Adipose tissue (tissue), 3 donors: ENCODE results near the gene IL36A. TPM values are rescaled to one million over a fixed set of nuclear protein-coding genes. Genes with fewer than 3 reads are reported as not detected.

Experiments
- H3K27ac ChIP-seq: one replicate; pipeline ENCODE4 v1.5.1; 2013; ENCODE audit warnings: low read depth, low read length
- WGBS, 3 donors: extraction: QIAGEN DNeasy Blood & Tissue Kit; methylation state at CpG; one replicate each; pipeline ENCODE4 v1.1.7; 2013; 5-methylcytosine and 5-hydroxymethylcytosine counted together
- polyA plus RNA-seq, 3 donors: library from polyadenylated mRNA; stranded (reverse); fragments of 200-250 nt; gene quantifications; one replicate each; pipeline ENCODE4 v1.2.3, GENCODE V29; 2013
- donor health status: healthy with polysubstance abuse.
- donor health status: Bipolar disorder and iron deficiency.
- donor health status: healthy.

Gene IL36A
- polyA plus RNA-seq, 3 donors: 0.45 TPM; not detected in 2

DNA sequence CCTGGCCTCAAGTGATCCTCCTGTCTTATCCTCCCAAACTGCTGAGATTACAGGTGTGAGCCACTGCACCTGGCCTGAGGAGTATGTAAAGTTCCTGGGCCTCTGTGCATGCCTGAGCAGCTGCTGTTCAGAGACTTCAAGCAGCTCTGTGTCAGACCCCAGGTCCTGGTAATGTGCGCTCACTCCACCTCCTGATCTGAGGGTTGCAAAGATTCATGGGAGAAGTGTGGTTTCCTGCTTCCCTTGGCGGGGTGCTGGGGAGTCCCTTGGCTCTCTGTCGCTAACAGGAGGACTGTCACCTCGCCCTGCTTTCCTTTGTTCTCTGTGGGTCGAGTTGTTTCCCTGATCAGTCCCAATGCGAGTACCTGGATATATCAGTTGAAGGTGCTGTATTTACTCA is 8.6 kb upstream of the IL36A start:
- WGBS, 3 donors: 63 to 81% (median 69%) methylated on average over 6 of the region's 6 CpGs
- no peak overlapping the region for H3K27ac ChIP-seq

DNA sequence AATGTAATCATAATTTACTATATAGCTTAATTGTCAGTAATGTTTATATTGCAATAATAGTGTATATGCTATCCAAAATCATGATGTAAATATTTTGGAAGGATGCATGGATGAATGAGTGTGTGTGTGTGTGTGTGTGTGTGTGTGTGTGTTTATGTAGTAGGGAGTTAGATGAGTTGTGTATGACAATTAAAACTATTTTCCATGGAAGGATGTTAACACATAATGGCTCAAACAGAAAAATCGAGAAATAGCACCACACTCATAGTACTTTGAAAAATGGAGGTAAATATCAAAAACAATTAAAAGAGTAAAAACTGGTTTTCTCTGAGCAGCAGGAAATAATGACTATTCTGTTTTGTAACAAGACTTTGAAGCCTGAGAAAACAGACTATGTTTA is 8.1 kb upstream of the IL36A start:
- 80 to 86% (median 85%) methylated on average over 1 of the region's 1 CpG for WGBS, 3 donors
- no peak overlapping the region for H3K27ac ChIP-seq

DNA sequence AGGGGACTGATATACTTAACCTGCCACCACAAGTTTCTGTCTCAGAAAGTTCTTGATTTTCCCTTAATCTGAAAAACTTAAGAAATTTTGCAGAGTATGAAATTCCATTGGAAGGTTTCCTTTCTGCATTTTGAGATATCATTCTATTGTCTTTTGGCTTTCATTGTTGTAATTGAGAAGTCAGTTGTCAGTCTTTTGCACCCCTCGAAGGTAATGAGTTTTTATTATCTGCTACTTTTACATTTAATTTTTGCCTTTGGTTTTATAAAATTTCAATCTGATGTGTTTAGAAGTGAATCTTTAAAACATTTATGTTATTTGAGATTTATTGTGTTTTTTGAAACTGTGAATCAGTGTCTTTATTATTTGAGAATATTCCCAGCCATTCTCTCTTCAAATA is 4.8 kb upstream of the IL36A start:
- 59 to 88% (median 78%) methylated on average over 1 of the region's 1 CpG for WGBS, 3 donors
- H3K27ac ChIP-seq: no peak overlapping the region

DNA sequence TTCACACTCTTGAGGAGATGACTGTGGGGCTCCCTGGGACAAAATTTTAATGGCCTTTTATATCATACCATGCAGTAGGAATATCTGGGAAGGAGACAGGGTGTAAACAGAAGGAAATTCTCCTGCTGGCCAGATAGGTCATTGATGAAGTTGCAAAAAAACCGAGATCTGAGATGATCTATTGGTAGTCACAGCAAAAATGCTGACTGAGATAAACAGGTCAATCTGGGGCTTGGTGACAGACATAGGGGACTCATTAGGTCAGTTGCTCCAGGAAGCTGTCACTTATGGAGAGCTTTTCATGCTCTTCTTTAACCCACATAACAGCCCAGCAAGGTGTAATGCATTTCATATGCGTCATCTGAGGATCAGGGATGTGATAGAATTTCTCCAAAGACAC is 2.6 kb upstream of the IL36A start:
- WGBS, 3 donors: 69 to 82% (median 77%) methylated on average over 2 of the region's 2 CpGs

DNA sequence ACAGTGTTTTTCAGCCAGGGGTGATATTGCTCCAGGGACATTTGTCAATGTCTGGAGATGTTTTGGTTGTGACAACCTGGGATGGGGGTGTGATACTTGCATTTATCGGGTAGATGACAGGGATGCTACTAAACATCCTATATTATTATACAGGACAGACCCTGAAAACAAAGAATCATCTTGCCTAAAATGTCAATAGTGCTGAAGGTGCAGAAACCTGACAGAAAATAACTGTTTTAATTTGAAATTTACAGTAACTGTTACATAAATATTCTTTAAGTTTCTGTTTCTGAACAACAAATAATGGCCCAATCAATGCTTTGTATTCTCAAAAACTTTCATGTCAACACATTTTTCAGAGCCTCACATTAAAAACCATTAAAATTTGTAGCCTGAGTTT is 2.0 kb downstream of the IL36A start:
- no peak overlapping the region for H3K27ac ChIP-seq
- WGBS, 3 donors: 80 to 90% (median 85%) methylated on average over 1 of the region's 1 CpG

More for the DNA sequence above, 2.6 kb upstream of the IL36A start:
- no peak overlapping the region for H3K27ac ChIP-seq

DNA sequence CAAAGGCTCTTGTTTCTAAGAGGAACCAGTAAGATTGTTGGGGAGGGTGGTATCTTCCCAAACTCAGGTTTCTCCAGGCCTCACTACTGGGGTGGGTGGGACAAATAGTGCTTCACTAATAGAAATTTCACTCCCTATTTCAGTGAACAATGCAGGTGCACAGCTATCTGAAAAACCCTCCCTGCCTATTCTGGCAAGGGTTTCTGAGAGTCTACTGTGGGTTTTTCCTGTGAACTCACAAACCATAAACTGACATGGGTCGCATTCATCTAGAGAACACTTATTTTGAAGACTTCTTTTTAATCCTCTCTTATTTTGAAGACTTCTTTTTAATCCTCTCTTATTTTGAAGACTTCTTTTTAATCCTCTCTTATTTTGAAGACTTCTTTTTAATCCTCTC is 4.4 kb downstream of the IL36A start:
- H3K27ac ChIP-seq: no peak overlapping the region
- whole genome bisulfite sequencing, 3 donors: 69 to 79% (median 77%) methylated on average over 1 of the region's 1 CpG

DNA sequence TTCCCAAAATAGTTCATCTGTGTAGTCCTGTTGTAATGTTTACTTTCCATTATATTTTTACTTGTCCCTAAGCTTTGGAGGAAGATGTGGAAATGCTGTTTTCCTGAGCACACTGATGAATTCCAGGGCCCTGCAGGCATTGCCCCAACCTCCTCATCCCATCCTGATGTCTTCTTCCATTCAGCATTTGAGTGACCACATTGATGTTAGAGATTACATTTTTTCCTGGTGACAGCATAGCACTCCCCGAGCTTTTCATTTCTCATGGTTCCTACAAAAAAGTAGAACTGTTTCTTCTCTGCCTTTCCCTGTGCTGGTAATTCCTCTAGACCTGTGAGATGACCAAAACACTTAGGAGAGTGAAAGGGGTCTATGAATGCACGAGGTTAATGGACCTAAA is 4.8 kb downstream of the IL36A start:
- 41 to 55% (median 49%) methylated on average over 2 of the region's 2 CpGs for WGBS, 3 donors
- no peak overlapping the region for H3K27ac ChIP-seq

DNA sequence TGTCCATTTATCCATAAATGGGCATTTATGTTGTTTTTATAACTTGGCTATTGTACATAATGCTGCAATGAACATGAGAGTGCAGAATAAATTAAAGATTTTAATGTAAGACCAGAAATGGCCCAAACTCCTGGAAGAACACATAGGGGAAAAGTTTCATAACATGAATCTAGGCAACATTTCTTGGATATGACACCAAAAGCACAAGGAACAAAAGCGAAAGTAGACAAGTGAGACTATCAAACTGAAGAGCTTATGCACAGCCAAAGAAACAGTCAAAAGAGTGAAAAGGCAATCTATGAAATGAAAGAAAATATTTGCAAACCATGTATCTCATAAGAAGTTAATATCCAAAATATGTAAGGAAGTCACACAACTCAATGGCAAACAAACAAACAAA is 5.8 kb downstream of the IL36A start:
- 87 to 100% (median 96%) methylated on average over 1 of the region's 1 CpG for WGBS, 3 donors
- no peak overlapping the region for H3K27ac ChIP-seq

DNA sequence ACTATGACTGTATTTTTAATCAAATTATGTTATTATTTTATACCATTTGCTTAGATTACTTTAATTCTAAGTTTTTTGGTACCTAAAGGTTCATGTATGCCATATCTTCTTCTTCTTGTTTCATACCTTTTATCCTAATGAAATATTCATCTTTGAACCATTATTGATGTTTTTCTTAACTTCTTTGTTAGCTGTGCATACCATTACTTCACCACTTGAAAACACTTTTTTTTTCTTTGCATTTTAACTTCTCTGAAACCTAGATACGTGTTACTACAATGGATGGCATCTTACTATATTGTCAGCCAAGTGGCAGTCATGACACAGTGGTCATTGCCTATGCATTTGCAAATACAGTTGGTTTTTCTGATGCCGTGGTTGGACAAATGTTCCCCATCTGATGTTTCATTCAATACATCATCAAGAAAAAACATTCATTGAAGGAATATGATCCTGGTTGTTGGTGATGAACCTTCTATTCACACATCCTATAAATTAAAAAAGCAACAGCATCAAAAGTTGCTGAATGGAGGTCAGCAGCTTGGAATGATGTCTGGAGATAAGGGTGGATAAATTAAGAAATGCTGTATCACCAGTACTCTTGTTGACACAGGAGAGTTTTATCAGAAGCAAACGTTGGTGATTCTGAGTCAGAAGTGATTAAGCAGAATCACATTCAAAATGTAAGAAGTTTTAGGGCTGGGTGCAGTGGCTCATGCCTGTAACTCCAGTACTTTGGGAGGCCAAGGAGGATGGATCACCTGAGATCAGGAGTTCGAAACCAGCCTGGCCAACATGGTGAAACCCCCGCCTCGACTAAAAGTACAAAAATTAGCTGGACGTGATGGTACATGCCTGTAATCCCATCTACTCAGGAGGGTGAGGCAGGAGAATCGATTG is 7.4 kb downstream of the IL36A start:
- 73 to 79% (median 77%) methylated on average over 8 of the region's 8 CpGs for WGBS, 3 donors
- H3K27ac ChIP-seq: no peak overlapping the region

DNA sequence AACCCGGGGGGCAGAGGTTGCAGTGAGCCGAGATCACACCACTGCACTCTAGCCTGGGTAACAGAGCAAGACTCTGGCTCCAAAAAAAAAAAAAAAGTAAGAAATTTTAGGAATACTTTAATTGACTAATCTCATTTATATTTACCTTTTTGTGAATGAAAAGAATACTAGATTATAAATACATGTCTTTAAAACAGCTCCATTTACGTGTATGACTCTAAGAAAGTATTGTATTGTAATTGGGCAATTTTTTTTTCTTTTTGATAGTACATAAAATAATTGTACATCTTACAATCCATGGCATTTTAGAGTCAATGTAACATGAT is 8.0 kb downstream of the IL36A start:
- 78 to 87% (median 80%) methylated on average over 3 of the region's 3 CpGs for WGBS, 3 donors
- no peak overlapping the region for H3K27ac ChIP-seq

DNA sequence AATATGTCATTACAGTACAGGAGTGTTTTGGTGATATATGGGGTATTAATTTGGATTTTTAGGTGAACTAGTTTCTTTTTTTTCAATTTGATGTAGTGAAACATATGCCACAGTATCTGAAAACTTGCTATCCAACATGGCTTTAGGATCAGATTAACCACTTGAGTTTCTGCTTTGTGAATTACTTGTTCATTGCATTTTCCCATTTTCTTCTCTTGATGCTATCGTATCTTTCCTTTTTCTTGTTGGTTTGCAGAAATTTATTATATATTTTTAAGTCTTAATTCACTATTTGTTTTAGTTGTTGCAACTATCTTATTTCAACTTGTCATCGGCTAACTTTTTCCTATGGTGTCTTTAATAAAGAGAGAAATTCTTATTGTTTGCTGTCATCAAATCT is 8.8 kb downstream of the IL36A start:
- H3K27ac ChIP-seq: no peak overlapping the region
- WGBS, 3 donors: 90 to 96% (median 95%) methylated on average over 2 of the region's 2 CpGs

DNA sequence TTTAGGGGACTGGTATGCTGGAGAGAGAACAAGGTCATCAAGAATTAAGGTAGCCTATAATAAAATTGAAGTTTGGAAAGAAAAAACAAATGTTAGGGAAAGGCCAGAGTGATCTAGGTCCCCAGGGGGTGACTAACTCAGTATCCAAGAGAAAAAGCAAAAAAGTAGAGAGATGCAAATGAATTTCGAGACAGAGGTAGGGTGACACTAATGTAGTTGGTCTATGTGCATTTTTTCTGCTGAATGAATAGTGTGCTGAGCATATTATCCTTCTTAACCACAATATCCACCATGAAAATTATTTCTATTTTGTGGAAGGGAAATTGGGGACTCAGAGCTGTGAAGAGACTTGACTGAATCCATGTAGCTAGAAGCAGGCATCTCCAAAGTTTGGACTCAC is 9.8 kb downstream of the IL36A start:
- 75 to 85% (median 77%) methylated on average over 1 of the region's 1 CpG for WGBS, 3 donors
- H3K27ac ChIP-seq: no peak overlapping the region

DNA sequence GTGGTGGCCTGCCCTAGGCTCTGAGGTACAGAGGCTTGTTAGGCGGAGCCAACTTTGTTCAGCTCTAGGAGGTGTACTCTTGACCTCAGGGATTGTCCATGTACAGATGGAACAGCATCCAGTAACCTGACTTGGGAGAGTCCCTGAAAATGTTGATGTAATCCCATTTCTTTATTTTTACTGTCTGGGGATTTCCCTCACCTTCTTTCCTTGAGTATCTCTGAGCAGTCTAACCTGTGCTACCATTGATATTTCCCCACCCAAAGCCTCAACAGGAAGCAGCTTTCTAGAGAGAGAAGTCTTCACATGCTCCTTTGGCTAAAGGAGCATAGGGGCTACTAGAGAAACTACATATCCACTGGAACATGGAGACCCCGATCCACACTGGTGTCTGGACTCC is 10.4 kb downstream of the IL36A start:
- 87 to 92% (median 92%) methylated on average over 2 of the region's 2 CpGs for WGBS, 3 donors
- H3K27ac ChIP-seq: no peak overlapping the region

DNA sequence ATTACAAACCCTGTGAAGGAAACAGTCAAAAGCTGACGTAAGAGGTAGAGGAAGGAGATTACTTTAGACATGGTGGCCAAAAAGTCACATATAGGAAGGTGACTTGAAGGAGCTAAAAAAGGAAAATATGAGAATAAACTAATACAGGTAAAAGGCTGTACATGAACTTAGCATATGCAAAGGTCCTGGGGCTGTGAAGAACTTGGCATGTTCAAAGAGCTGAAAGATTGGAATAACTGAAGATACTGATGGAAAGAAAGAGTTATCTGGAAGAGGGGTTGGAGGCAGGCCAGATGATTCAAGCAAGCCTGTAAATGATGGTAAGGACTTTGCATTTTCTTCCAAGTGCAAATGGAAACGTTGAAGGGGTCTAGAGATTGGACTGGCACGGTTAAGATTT is 13.2 kb downstream of the IL36A start:
- 67 to 76% (median 71%) methylated on average over 3 of the region's 3 CpGs for WGBS, 3 donors
- no peak overlapping the region for H3K27ac ChIP-seq

DNA sequence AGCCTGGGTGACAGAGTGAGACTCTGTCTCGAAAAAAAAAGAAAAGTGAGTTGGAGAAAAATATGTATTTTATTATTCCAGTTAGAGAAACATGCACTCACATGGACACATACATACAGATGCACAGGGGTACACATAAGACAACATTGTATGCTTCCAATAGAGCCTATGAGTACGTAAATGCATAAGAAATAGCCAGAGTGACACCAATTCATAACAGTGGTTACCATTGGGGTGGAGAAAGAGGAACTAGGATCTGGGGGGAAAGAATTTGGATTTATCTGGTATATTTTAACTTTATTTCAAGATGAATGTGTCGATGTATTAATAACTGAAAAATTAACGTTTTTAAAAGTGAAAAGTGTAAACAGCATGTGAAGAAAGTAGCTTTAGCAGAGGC is 16.1 kb downstream of the IL36A start:
- 53 to 71% (median 57%) methylated on average over 4 of the region's 4 CpGs for WGBS, 3 donors
- H3K27ac ChIP-seq: no peak overlapping the region

DNA sequence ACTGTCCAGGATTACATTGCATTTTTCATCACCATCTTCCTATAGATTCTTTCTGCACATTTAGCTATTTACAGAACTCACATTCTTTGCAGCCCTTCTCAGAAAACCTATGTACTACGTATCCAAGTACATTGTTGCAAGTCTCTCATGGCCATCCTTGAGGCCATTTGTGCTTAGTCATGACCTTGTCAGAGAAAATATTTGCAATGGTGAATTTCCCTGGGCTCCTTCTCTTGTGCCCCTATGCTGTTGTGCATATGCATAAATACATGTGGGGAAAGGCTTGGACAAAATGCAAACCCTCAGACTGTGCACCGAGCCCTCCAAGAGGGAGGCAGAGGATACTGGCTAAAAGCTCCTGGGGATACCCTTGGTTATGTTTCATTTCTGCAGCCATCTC is 19.5 kb downstream of the IL36A start:
- H3K27ac ChIP-seq: no peak overlapping the region
- 79 to 91% (median 85%) methylated on average over 2 of the region's 2 CpGs for WGBS, 3 donors

DNA sequence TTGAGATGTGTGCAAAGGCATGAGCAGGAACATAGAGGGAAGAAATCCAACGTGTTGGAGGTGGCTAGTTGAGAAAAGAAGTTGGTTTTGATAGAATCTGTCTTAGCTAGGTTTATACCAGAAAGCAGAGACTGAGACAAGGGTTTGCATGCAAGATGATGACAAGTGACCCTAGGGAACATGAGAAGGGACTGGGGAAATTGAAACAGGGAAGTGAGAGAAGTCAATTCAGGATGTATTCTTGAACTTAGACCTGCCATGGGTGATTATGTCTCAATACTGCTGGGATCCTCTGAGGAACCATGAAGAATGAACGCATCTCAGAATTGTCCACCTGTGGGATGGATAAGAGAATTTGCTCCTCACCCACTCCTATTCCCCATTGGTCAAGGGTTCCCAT is 20.5 kb downstream of the IL36A start:
- H3K27ac ChIP-seq: no peak overlapping the region
- WGBS, 3 donors: 59 to 65% (median 64%) methylated on average over 2 of the region's 2 CpGs

DNA sequence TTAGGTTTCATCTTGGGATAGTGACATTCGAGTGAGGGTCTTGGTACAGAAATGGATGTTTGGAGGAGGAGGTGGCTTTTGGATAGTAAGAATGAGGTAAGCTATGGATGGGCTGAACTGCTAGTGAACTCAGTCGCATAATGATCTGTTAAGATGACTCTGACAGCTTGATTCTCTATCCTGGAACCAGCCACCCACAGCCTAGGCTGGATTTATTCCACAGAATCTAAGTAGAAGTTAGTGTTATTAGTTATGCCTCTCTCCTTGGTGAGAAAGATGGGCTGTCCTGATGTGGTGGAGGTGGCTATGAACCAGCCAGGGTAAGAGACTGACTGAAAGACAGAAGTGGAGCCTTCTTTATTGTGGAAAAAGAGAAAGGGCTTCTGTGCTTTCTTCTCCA is 22.4 kb downstream of the IL36A start:
- 78 to 82% (median 79%) methylated on average over 2 of the region's 2 CpGs for WGBS, 3 donors
- H3K27ac ChIP-seq: no peak overlapping the region

DNA sequence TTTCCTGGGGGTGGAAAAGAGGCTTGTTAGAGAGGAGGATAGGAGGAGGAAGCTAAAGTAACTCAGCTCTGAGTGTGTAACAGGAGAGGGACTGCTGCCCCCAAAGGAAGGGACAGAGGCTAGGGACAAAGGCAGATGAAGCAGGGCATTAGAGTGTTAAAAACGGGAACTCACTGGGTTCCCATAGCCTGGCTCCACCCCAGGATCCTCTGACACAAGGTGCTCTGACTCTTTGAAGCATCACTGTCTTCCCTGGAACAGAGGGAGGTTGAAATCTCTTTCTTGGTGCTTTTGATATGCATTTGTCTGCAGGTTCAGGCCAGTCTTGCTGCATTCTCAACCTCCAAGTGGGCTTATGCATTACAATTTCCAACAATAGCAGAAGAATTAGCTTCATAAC is 22.9 kb downstream of the IL36A start:
- H3K27ac ChIP-seq: no peak overlapping the region
- 6 to 8% (median 8%) methylated on average over 1 of the region's 1 CpG for WGBS, 3 donors

DNA sequence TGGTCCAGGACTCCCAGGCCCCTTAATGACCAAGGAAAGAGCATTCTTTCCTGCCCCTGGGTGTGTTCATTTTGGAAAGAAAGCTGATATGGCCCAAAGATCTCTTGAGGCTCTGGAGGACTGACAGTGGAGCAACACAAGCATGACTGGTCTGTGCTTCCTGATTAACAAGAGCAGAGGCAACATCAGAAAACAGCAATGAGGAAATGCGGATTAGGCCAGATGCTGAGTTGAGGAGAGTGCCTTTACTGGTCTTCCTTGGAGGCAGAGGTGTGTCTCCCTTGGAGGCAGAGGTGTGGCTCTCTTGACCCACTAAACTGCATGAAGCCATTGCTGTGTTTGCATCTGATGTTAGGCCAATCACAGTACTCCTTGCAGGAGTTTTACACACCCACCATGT is 27.5 kb downstream of the IL36A start:
- 89 to 100% (median 94%) methylated on average over 1 of the region's 1 CpG for WGBS, 3 donors
- no peak overlapping the region for H3K27ac ChIP-seq
